Measurements from ENCODE around the gene SUGCT.
"Not testable (repeated sequence)": the region's sequence is repeated elsewhere in the genome, so short reads cannot be mapped to it uniquely, and the experiment has no call there.

Gene SUGCT

GRCh38 chr7:40145596-40146130 lies 10.9 kb downstream of the SUGCT start:
- H3K36me3 ChIP-seq (ENCODE audit: control insufficient read depth, insufficient read depth, low read length); H3K4me1 ChIP-seq (ENCODE audit: control insufficient read depth, insufficient read depth, low read length); H3K9ac ChIP-seq (ENCODE audit: low read depth, low read length); H3K27me3 ChIP-seq (ENCODE audit: control insufficient read depth, insufficient read depth, low read length); H3K4me3 ChIP-seq (ENCODE audit: low read depth, low read length); H3K9me3 ChIP-seq (ENCODE audit: control insufficient read depth, insufficient read depth, low read length): not testable (repeated sequence)

GRCh38 chr7:40147371-40148246 lies 12.8 kb downstream of the SUGCT start:
- Histone ChIP-seq H3K4me3 (ENCODE audit: low read depth, low read length) (no peak overlapping the region), H3K9me3 (ENCODE audit: control insufficient read depth, insufficient read depth, low read length) (peaks cover 9% of the 10 kb centered on the region), H3K36me3 (ENCODE audit: control insufficient read depth, insufficient read depth, low read length) (no peaks in the 10 kb centered on the region), H3K9ac (ENCODE audit: low read depth, low read length) (no peak overlapping the region), H3K4me1 (ENCODE audit: control insufficient read depth, insufficient read depth, low read length) (peaks cover 2% of the 10 kb centered on the region), H3K27me3 (ENCODE audit: control insufficient read depth, insufficient read depth, low read length) (no peaks in the 10 kb centered on the region)

GRCh38 chr7:40148247-40148580 lies 13.4 kb downstream of the SUGCT start:
- not testable (repeated sequence) for H3K9me3 ChIP-seq (ENCODE audit: control insufficient read depth, insufficient read depth, low read length); H3K4me3 ChIP-seq (ENCODE audit: low read depth, low read length); H3K27me3 ChIP-seq (ENCODE audit: control insufficient read depth, insufficient read depth, low read length); H3K4me1 ChIP-seq (ENCODE audit: control insufficient read depth, insufficient read depth, low read length); H3K36me3 ChIP-seq (ENCODE audit: control insufficient read depth, insufficient read depth, low read length); H3K9ac ChIP-seq (ENCODE audit: low read depth, low read length)

- Histone ChIP-seq H3K9me3 (ENCODE audit: control insufficient read depth, insufficient read depth, low read length) (peaks cover 9% of the 10 kb centered on the region), H3K36me3 (ENCODE audit: control insufficient read depth, insufficient read depth, low read length) (no peaks in the 10 kb centered on the region), H3K9ac (ENCODE audit: low read depth, low read length) (no peak overlapping the region), H3K4me3 (ENCODE audit: low read depth, low read length) (no peak overlapping the region), H3K27me3 (ENCODE audit: control insufficient read depth, insufficient read depth, low read length) (no peaks in the 10 kb centered on the region), H3K4me1 (ENCODE audit: control insufficient read depth, insufficient read depth, low read length) (peaks cover 2% of the 10 kb centered on the region)
Measured at GRCh38 chr7:40148671-40149070, 13.9 kb downstream of the SUGCT start.

- Histone ChIP-seq H3K27me3 (ENCODE audit: control insufficient read depth, insufficient read depth, low read length) (no peaks in the 10 kb centered on the region), H3K9ac (ENCODE audit: low read depth, low read length) (no peak overlapping the region), H3K36me3 (ENCODE audit: control insufficient read depth, insufficient read depth, low read length) (no peaks in the 10 kb centered on the region), H3K9me3 (ENCODE audit: control insufficient read depth, insufficient read depth, low read length) (peaks cover 5% of the 10 kb centered on the region), H3K4me1 (ENCODE audit: control insufficient read depth, insufficient read depth, low read length) (peaks cover 2% of the 10 kb centered on the region), H3K4me3 (ENCODE audit: low read depth, low read length) (no peak overlapping the region)
Measured at GRCh38 chr7:40151504-40151903, 16.7 kb downstream of the SUGCT start.

- Histone ChIP-seq H3K4me3 (ENCODE audit: low read depth, low read length) (no peak overlapping the region), H3K4me1 (ENCODE audit: control insufficient read depth, insufficient read depth, low read length) (no peaks in the 10 kb centered on the region), H3K9me3 (ENCODE audit: control insufficient read depth, insufficient read depth, low read length) (no peaks in the 10 kb centered on the region), H3K27me3 (ENCODE audit: control insufficient read depth, insufficient read depth, low read length) (no peaks in the 10 kb centered on the region), H3K36me3 (ENCODE audit: control insufficient read depth, insufficient read depth, low read length) (no peaks in the 10 kb centered on the region), H3K9ac (ENCODE audit: low read depth, low read length) (no peak overlapping the region)
Measured at GRCh38 chr7:40156988-40157387, 22.2 kb downstream of the SUGCT start.

- H3K4me1 ChIP-seq (ENCODE audit: control insufficient read depth, insufficient read depth, low read length), result no peaks in the 10 kb centered on the region
- no peak overlapping the region for H3K9ac ChIP-seq (ENCODE audit: low read depth, low read length)
- H3K4me3 ChIP-seq (ENCODE audit: low read depth, low read length), result no peak overlapping the region
Measured at GRCh38 chr7:40162516-40162915, 27.7 kb downstream of the SUGCT start.

GRCh38 chr7:40165216-40165615 lies 30.4 kb downstream of the SUGCT start:
- no peaks in the 10 kb centered on the region for H3K4me1 ChIP-seq (ENCODE audit: control insufficient read depth, insufficient read depth, low read length)
- no peak overlapping the region for H3K9ac ChIP-seq (ENCODE audit: low read depth, low read length)
- H3K36me3 ChIP-seq (ENCODE audit: control insufficient read depth, insufficient read depth, low read length), result no peaks in the 10 kb centered on the region
- no peaks in the 10 kb centered on the region for H3K27me3 ChIP-seq (ENCODE audit: control insufficient read depth, insufficient read depth, low read length)
- H3K9me3 ChIP-seq (ENCODE audit: control insufficient read depth, insufficient read depth, low read length), result no peaks in the 10 kb centered on the region
- H3K4me3 ChIP-seq (ENCODE audit: low read depth, low read length), result no peak overlapping the region

More at GRCh38 chr7:40162516-40162915, 27.7 kb downstream of the SUGCT start:
- Histone ChIP-seq H3K9me3 (ENCODE audit: control insufficient read depth, insufficient read depth, low read length) (no peaks in the 10 kb centered on the region), H3K36me3 (ENCODE audit: control insufficient read depth, insufficient read depth, low read length) (no peaks in the 10 kb centered on the region), H3K27me3 (ENCODE audit: control insufficient read depth, insufficient read depth, low read length) (no peaks in the 10 kb centered on the region)

GRCh38 chr7:40167291-40167690 lies 32.5 kb downstream of the SUGCT start:
- Histone ChIP-seq H3K9me3 (ENCODE audit: control insufficient read depth, insufficient read depth, low read length) (no peaks in the 10 kb centered on the region), H3K36me3 (ENCODE audit: control insufficient read depth, insufficient read depth, low read length) (no peaks in the 10 kb centered on the region), H3K4me1 (ENCODE audit: control insufficient read depth, insufficient read depth, low read length) (no peaks in the 10 kb centered on the region), H3K27me3 (ENCODE audit: control insufficient read depth, insufficient read depth, low read length) (no peaks in the 10 kb centered on the region), H3K9ac (ENCODE audit: low read depth, low read length) (no peak overlapping the region), H3K4me3 (ENCODE audit: low read depth, low read length) (no peak overlapping the region)

GRCh38 chr7:40168266-40168665 lies 33.5 kb downstream of the SUGCT start:
- not testable (repeated sequence) for H3K36me3 ChIP-seq (ENCODE audit: control insufficient read depth, insufficient read depth, low read length); H3K27me3 ChIP-seq (ENCODE audit: control insufficient read depth, insufficient read depth, low read length); H3K9ac ChIP-seq (ENCODE audit: low read depth, low read length); H3K9me3 ChIP-seq (ENCODE audit: control insufficient read depth, insufficient read depth, low read length); H3K4me3 ChIP-seq (ENCODE audit: low read depth, low read length); H3K4me1 ChIP-seq (ENCODE audit: control insufficient read depth, insufficient read depth, low read length)

GRCh38 chr7:40173121-40173520 lies 38.3 kb downstream of the SUGCT start:
- H3K4me1 ChIP-seq (ENCODE audit: control insufficient read depth, insufficient read depth, low read length); H3K9me3 ChIP-seq (ENCODE audit: control insufficient read depth, insufficient read depth, low read length); H3K9ac ChIP-seq (ENCODE audit: low read depth, low read length); H3K36me3 ChIP-seq (ENCODE audit: control insufficient read depth, insufficient read depth, low read length); H3K27me3 ChIP-seq (ENCODE audit: control insufficient read depth, insufficient read depth, low read length); H3K4me3 ChIP-seq (ENCODE audit: low read depth, low read length): not testable (repeated sequence)

GRCh38 chr7:40175256-40175655 lies 40.5 kb downstream of the SUGCT start:
- H3K36me3 ChIP-seq (ENCODE audit: control insufficient read depth, insufficient read depth, low read length); H3K27me3 ChIP-seq (ENCODE audit: control insufficient read depth, insufficient read depth, low read length); H3K4me1 ChIP-seq (ENCODE audit: control insufficient read depth, insufficient read depth, low read length); H3K9me3 ChIP-seq (ENCODE audit: control insufficient read depth, insufficient read depth, low read length); H3K9ac ChIP-seq (ENCODE audit: low read depth, low read length); H3K4me3 ChIP-seq (ENCODE audit: low read depth, low read length): not testable (repeated sequence)

Data from iPS-15b (cell line).